ENCODE measurements around the gene TBX10. TPM values are rescaled to one million over a fixed set of nuclear protein-coding genes. Genes with fewer than 3 reads are reported as not detected.

The TBX10 gene
- total RNA-seq, 2 donors from 2014 or later: not detected

GRCh38 chr11:67667490-67668191 lies 28.1 kb upstream of the TBX10 start:
- Histone ChIP-seq H3K27me3 (ENCODE audit: control insufficient read depth, insufficient read depth, low read length, poor library complexity, severe bottlenecking) (no peaks in the 10 kb centered on the region), H3K4me3 (ENCODE audit: low read length) (no peak overlapping the region), H3K9ac (ENCODE audit: extremely low read depth, low read length, poor library complexity, severe bottlenecking) (no peak overlapping the region), H3K4me1 (ENCODE audit: control insufficient read depth, insufficient read depth, low read length) (no peaks in the 10 kb centered on the region), H3K36me3 (ENCODE audit: control insufficient read depth, insufficient read depth, low read length) (no peaks in the 10 kb centered on the region), H3K9me3 (ENCODE audit: control insufficient read depth, low read length) (no peaks in the 10 kb centered on the region), H3K27ac (ENCODE audit: low read depth, low read length) (no peak overlapping the region)
- no peak for DNase-seq
- Mint-ChIP-seq H3K36me3 (ENCODE audit: low read depth) (no peaks in the 10 kb centered on the region), H3K4me1 (no peaks in the 10 kb centered on the region), H3K27me3 (ENCODE audit: insufficient read depth) (peaks cover 3% of the 10 kb centered on the region), H3K4me3 (no peak overlapping the region), H3K9me3 (no peaks in the 10 kb centered on the region), H3K27ac (no peak overlapping the region)
- TF ChIP-seq, protein P1, sequence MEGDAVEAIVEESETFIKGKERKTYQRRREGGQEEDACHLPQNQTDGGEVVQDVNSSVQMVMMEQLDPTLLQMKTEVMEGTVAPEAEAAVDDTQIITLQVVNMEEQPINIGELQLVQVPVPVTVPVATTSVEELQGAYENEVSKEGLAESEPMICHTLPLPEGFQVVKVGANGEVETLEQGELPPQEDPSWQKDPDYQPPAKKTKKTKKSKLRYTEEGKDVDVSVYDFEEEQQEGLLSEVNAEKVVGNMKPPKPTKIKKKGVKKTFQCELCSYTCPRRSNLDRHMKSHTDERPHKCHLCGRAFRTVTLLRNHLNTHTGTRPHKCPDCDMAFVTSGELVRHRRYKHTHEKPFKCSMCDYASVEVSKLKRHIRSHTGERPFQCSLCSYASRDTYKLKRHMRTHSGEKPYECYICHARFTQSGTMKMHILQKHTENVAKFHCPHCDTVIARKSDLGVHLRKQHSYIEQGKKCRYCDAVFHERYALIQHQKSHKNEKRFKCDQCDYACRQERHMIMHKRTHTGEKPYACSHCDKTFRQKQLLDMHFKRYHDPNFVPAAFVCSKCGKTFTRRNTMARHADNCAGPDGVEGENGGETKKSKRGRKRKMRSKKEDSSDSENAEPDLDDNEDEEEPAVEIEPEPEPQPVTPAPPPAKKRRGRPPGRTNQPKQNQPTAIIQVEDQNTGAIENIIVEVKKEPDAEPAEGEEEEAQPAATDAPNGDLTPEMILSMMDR (conservative IDR thresholded peaks at IDR 0.05): no peak
- WGBS, 2 experiments (ENCODE audit: insufficient coverage in 1 of 2, insufficient read length in 1 of 2): 89 to 93% methylated on average over 12 to 26 of the region's 26 CpGs

DNA sequence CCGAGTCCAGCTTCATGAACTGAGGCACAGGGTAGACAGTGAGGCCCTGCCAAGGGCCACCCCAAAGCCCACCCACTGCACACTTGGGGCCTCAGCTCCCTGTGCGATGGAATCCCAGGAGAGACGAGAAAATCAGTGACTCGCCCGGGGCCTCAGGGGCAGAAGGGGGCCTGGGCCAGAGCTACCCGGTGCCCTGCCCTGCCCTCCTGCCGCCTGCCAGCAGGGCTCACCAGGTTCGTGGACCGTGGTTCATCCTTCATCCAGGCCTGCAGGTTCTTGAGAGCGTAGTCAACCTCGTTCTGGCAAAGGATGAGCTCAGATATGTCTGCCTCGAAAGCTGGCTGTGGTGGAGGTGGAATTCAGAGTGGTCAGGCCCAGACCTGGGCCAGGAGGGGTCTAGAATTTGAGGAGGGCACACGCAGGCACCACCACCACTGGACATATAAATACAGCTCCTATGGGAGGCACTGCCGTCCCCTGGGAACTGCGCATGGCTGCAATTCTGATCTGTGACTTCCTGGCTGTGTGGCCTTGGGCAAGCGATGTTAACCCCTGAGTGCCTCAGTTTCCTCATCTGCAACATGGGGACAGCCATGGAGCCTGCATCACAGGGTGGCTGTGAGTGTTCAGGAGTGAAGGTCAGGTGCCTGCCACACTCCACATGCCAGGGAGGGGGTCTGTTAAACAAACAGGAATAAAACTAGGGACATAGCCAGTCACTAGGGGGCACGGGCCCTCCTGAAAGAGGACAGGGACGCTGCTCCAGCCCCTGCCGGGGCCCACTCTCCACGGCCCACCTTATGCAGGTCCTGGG lies 27.3 kb upstream of the TBX10 start:
- DNase-seq: no peak
- Mint-ChIP-seq H3K27ac (no peak overlapping the region), H3K9me3 (no peaks in the 10 kb centered on the region), H3K4me3 (no peak overlapping the region), H3K4me1 (no peaks in the 10 kb centered on the region), H3K27me3 (ENCODE audit: insufficient read depth) (peaks cover 3% of the 10 kb centered on the region), H3K36me3 (ENCODE audit: low read depth) (no peaks in the 10 kb centered on the region)
- TF ChIP-seq, protein P1 (conservative IDR thresholded peaks at IDR 0.05): no peak
- Histone ChIP-seq H3K9me3 (ENCODE audit: control insufficient read depth, low read length) (no peaks in the 10 kb centered on the region), H3K4me1 (ENCODE audit: control insufficient read depth, insufficient read depth, low read length) (no peaks in the 10 kb centered on the region), H3K27me3 (ENCODE audit: control insufficient read depth, insufficient read depth, low read length, poor library complexity, severe bottlenecking) (no peaks in the 10 kb centered on the region), H3K27ac (ENCODE audit: low read depth, low read length) (no peak overlapping the region), H3K9ac (ENCODE audit: extremely low read depth, low read length, poor library complexity, severe bottlenecking) (no peak overlapping the region), H3K36me3 (ENCODE audit: control insufficient read depth, insufficient read depth, low read length) (no peaks in the 10 kb centered on the region), H3K4me3 (ENCODE audit: low read length) (no peak overlapping the region)
- 85 to 92% methylated on average over 12 to 20 of the region's 20 CpGs for WGBS, 2 experiments (ENCODE audit: insufficient coverage in 1 of 2, insufficient read length in 1 of 2)

- no peak overlapping the region for H3K9ac ChIP-seq (ENCODE audit: extremely low read depth, low read length, poor library complexity, severe bottlenecking)
- no peaks in the 10 kb centered on the region for H3K9me3 ChIP-seq (ENCODE audit: control insufficient read depth, low read length)
- H3K4me3 Mint-ChIP-seq: no peak overlapping the region
- no peak overlapping the region for H3K4me3 ChIP-seq (ENCODE audit: low read length)
- peaks cover 3% of the 10 kb centered on the region for H3K27me3 Mint-ChIP-seq (ENCODE audit: insufficient read depth)
- H3K36me3 Mint-ChIP-seq (ENCODE audit: low read depth): no peaks in the 10 kb centered on the region
- H3K27ac Mint-ChIP-seq: no peak overlapping the region
- H3K9me3 Mint-ChIP-seq: no peaks in the 10 kb centered on the region
- TF ChIP-seq, protein P1 (conservative IDR thresholded peaks at IDR 0.05): no peak
- H3K4me1 Mint-ChIP-seq: no peaks in the 10 kb centered on the region
- no peaks in the 10 kb centered on the region for H3K27me3 ChIP-seq (ENCODE audit: control insufficient read depth, insufficient read depth, low read length, poor library complexity, severe bottlenecking)
- 91 to 92% methylated on average over 9 to 11 of the region's 11 CpGs for WGBS, 2 experiments (ENCODE audit: insufficient coverage in 1 of 2, insufficient read length in 1 of 2)
- no peaks in the 10 kb centered on the region for H3K36me3 ChIP-seq (ENCODE audit: control insufficient read depth, insufficient read depth, low read length)
- DNase-seq: no peak
- no peak overlapping the region for H3K27ac ChIP-seq (ENCODE audit: low read depth, low read length)
- no peaks in the 10 kb centered on the region for H3K4me1 ChIP-seq (ENCODE audit: control insufficient read depth, insufficient read depth, low read length)
Observed at GRCh38 chr11:67666303-67666645, 26.7 kb upstream of the TBX10 start.

Measured in endodermal cell (in vitro differentiated cells).